Upper lobe of right lung (tissue), 1 donor: ENCODE results near the gene ELOVL5. TPM values are rescaled to one million over a fixed set of nuclear protein-coding genes. Genes with fewer than 3 reads are reported as not detected.
A peak's percentile ranks its signal among the peaks of the same experiment; 100 is the strongest.

Experiments used
- ATAC-seq: fragments of 200-7000 bp; cut with Tn5 transposase; one replicate; pipeline ENCODE4 v1.9.1; 2020; ENCODE audit warnings: mild to moderate bottlenecking, moderate library complexity
- DNase-seq: peaks from one replicate; pipeline ENCODE4 v3.0.0-alpha.2; 2020
- H3K27ac ChIP-seq: fragments of 200-600 bp; one replicate; pipeline ENCODE4 v1.8.0; 2022
- H3K27me3 ChIP-seq: fragments of 200-600 bp; one replicate; pipeline ENCODE4 v1.8.0; 2022; ENCODE audit warnings: mild to moderate bottlenecking
- H3K36me3 ChIP-seq: fragments of 200-600 bp; one replicate; pipeline ENCODE4 v1.8.0; 2022
- H3K4me1 ChIP-seq: fragments of 200-600 bp; one replicate; pipeline ENCODE4 v1.8.0; 2022
- H3K4me3 ChIP-seq: fragments of 200-600 bp; one replicate; pipeline ENCODE4 v1.8.0; 2022; ENCODE audit warnings: mild to moderate bottlenecking
- H3K9me3 ChIP-seq: fragments of 200-600 bp; one replicate; pipeline ENCODE4 v1.8.0; 2022
- CTCF ChIP-seq: fragments of 200-600 bp; IDR thresholded peaks from one replicate; pipeline ENCODE4 v1.8.0; 2022; ENCODE audit warnings: antibody characterized with exemption
- intact Hi-C: fragments of 100-400 bp; cut with DNase I; formaldehyde crosslinking; loops from one replicate; pipeline ENCODE4 v1.11.0; 2022
- total RNA-seq: library from RNA; stranded (reverse); fragmentation: NEBNext Ultra II Directional; extraction: Animal tissue kit (Norgen Biotek cat#: 25700); gene quantifications from one replicate; pipeline ENCODE4 v1.2.1, GENCODE V29; 2021
- donor health status: DM: no; HTN: yes; CAD: no; lungs with severe emphysema.

ELOVL5 gene
- total RNA-seq, 1 donor from 2014 or later = 80.4 TPM

GRCh38 chr6:53313784-53314400, 34.9 kb downstream of the ELOVL5 start:
- no peak for DNase-seq
- no peak for TF ChIP-seq CTCF
- Histone ChIP-seq H3K27ac (no peak overlapping the region), H3K36me3 (no peaks in the 10 kb centered on the region), H3K9me3 (no peaks in the 10 kb centered on the region), H3K4me1 (peaks cover 23% of the 10 kb centered on the region), H3K27me3 (no peaks in the 10 kb centered on the region), H3K4me3 (no peak overlapping the region)
- intact Hi-C loops = no loop called here
- ATAC-seq = peak; percentile 33

GRCh38 chr6:53312355-53312754, 36.4 kb downstream of the ELOVL5 start:
- ATAC-seq = peak; percentile 47

GRCh38 chr6:53311586-53311935, 37.2 kb downstream of the ELOVL5 start:
- no peaks in the 10 kb centered on the region for H3K9me3 ChIP-seq
- no peak for DNase-seq
- H3K27me3 ChIP-seq = no peaks in the 10 kb centered on the region
- H3K4me3 ChIP-seq = no peak overlapping the region
- H3K4me1 ChIP-seq = peaks cover 39% of the 10 kb centered on the region
- intact Hi-C loops = no loop called here
- TF ChIP-seq CTCF = no peak
- no peak overlapping the region for H3K27ac ChIP-seq
- no peaks in the 10 kb centered on the region for H3K36me3 ChIP-seq
- ATAC-seq = no peak

More at GRCh38 chr6:53312355-53312754, 36.4 kb downstream of the ELOVL5 start:
- H3K4me1 ChIP-seq = peaks cover 31% of the 10 kb centered on the region
- no peaks in the 10 kb centered on the region for H3K27me3 ChIP-seq
- intact Hi-C loops = no loop called here
- H3K36me3 ChIP-seq = no peaks in the 10 kb centered on the region
- no peak for DNase-seq
- no peak for TF ChIP-seq CTCF
- H3K9me3 ChIP-seq = no peaks in the 10 kb centered on the region
- H3K4me3 ChIP-seq = no peak overlapping the region
- H3K27ac ChIP-seq = no peak overlapping the region

- no peaks in the 10 kb centered on the region for H3K27me3 ChIP-seq
- no peak for ATAC-seq
- intact Hi-C loops = no loop called here
- no peak for DNase-seq
- no peak overlapping the region for H3K4me3 ChIP-seq
- no peaks in the 10 kb centered on the region for H3K36me3 ChIP-seq
- no peak overlapping the region for H3K27ac ChIP-seq
- H3K4me1 ChIP-seq = peaks cover 39% of the 10 kb centered on the region
- no peaks in the 10 kb centered on the region for H3K9me3 ChIP-seq
- TF ChIP-seq CTCF = no peak
Observed at GRCh38 chr6:53310771-53311585, 37.8 kb downstream of the ELOVL5 start.

- no peaks in the 10 kb centered on the region for H3K9me3 ChIP-seq
- no peaks in the 10 kb centered on the region for H3K36me3 ChIP-seq
- no peak overlapping the region for H3K4me3 ChIP-seq
- ATAC-seq (peak; percentile 40), DNase-seq (no peak)
- no peaks in the 10 kb centered on the region for H3K27me3 ChIP-seq
- peaks cover 39% of the 10 kb centered on the region for H3K4me1 ChIP-seq
- no peak for TF ChIP-seq CTCF
- no peak overlapping the region for H3K27ac ChIP-seq
- intact Hi-C loops = no loop called here
Observed at GRCh38 chr6:53309901-53310300, 38.8 kb downstream of the ELOVL5 start.
